Stimulated activated CD4-positive, alpha-beta T cell treated with anti-CD3 and anti-CD28 coated beads, Interleukin-2, amount 100 ng/mL, for 48 hours (primary cell): ENCODE data around the gene FGF3.

ENCODE experiments used
- DNase-seq, 2 donors: peaks; one replicate each; pipeline ENCODE4 v3.0.0-alpha.2; 2020

Gene FGF3

GRCh38 chr11:69803022-69803421 lies 16.2 kb downstream of the FGF3 start:
- DNase-seq: no peak

GRCh38 chr11:69802590-69802989 lies 16.6 kb downstream of the FGF3 start:
- no peak for DNase-seq

GRCh38 chr11:69801513-69802335 lies 17.5 kb downstream of the FGF3 start:
- peak; percentile 10 to 16 for DNase-seq

- no peak for DNase-seq
Observed at GRCh38 chr11:69800278-69800677, 18.9 kb downstream of the FGF3 start.

GRCh38 chr11:69799582-69799981 lies 19.6 kb downstream of the FGF3 start:
- no peak for DNase-seq

- DNase-seq: no peak
Observed at GRCh38 chr11:69799097-69799496, 20.1 kb downstream of the FGF3 start.

- DNase-seq: no peak
Observed at GRCh38 chr11:69797737-69798528, 21.3 kb downstream of the FGF3 start.

GRCh38 chr11:69797156-69797555 lies 22.1 kb downstream of the FGF3 start:
- no peak for DNase-seq

GRCh38 chr11:69796063-69796462 lies 23.2 kb downstream of the FGF3 start:
- no peak for DNase-seq

GRCh38 chr11:69791276-69792180 lies 27.7 kb downstream of the FGF3 start:
- DNase-seq: no peak

- DNase-seq: no peak
Observed at GRCh38 chr11:69788956-69789355, 30.3 kb downstream of the FGF3 start.

GRCh38 chr11:69787906-69788305 lies 31.3 kb downstream of the FGF3 start:
- no peak for DNase-seq

- no peak for DNase-seq
Observed at GRCh38 chr11:69787457-69787856, 31.8 kb downstream of the FGF3 start.

- no peak for DNase-seq
Observed at GRCh38 chr11:69781241-69781640, 38.0 kb downstream of the FGF3 start.

- no peak for DNase-seq
Observed at GRCh38 chr11:69778373-69778772, 40.8 kb downstream of the FGF3 start.

GRCh38 chr11:69775163-69775755 lies 44.0 kb downstream of the FGF3 start, which contains the start of gene FGF4:
Gene FGF4, minus strand, starts transcription at chr11:69775341. Its CDS starts 257 bp downstream, at chr11:69775084.
- DNase-seq: no peak

- DNase-seq: no peak
Observed at GRCh38 chr11:69774354-69775162, 44.7 kb downstream of the FGF3 start.

GRCh38 chr11:69773626-69774353 lies 45.4 kb downstream of the FGF3 start:
- DNase-seq: no peak

- DNase-seq: no peak
Observed at GRCh38 chr11:69771466-69771865, 47.8 kb downstream of the FGF3 start.

- DNase-seq: no peak
Observed at GRCh38 chr11:69770540-69770939, 48.7 kb downstream of the FGF3 start.

GRCh38 chr11:69765498-69765995 lies 53.7 kb downstream of the FGF3 start:
- no peak for DNase-seq
